Measurements from ENCODE around the gene SAFB2.
"Not testable (repeated sequence)": the region's sequence is repeated elsewhere in the genome, so short reads cannot be mapped to it uniquely, and the experiment has no call there.

The SAFB2 gene

GRCh38 chr19:5621945-5622464 is 571 bp downstream of the SAFB2 start:
- under 1% methylated on average over 35 of the region's 35 CpGs for WGBS
- peak overlapping the region; percentile 94 for H3K27ac ChIP-seq (ENCODE audit: low read depth, low read length)
- no peaks in the 10 kb centered on the region for H3K27me3 ChIP-seq (ENCODE audit: insufficient read depth, low read length)
- H3K36me3 ChIP-seq (ENCODE audit: insufficient read depth, low read length) = peaks cover 64% of the 10 kb centered on the region
- H3K9ac ChIP-seq (ENCODE audit: low read depth, low read length) = peak overlapping the region; percentile 84
- H3K9me3 ChIP-seq (ENCODE audit: insufficient read depth, low read depth, low read length) = no peaks in the 10 kb centered on the region
- peaks cover 14% of the 10 kb centered on the region for H3K4me1 ChIP-seq (ENCODE audit: insufficient read depth, low read length)
- peak overlapping the region; percentile 97 for H3K4me3 ChIP-seq (ENCODE audit: low read length)

GRCh38 chr19:5621311-5621944 is 1.1 kb downstream of the SAFB2 start:
- peak overlapping the region; percentile 97 for H3K4me3 ChIP-seq (ENCODE audit: low read length)
- H3K9me3 ChIP-seq (ENCODE audit: insufficient read depth, low read depth, low read length) = no peaks in the 10 kb centered on the region
- no peak overlapping the region for H3K27ac ChIP-seq (ENCODE audit: low read depth, low read length)
- WGBS = 60% methylated on average over 14 of the region's 14 CpGs
- no peaks in the 10 kb centered on the region for H3K27me3 ChIP-seq (ENCODE audit: insufficient read depth, low read length)
- H3K4me1 ChIP-seq (ENCODE audit: insufficient read depth, low read length) = peaks cover 14% of the 10 kb centered on the region
- H3K36me3 ChIP-seq (ENCODE audit: insufficient read depth, low read length) = peaks cover 64% of the 10 kb centered on the region
- H3K9ac ChIP-seq (ENCODE audit: low read depth, low read length) = peak overlapping the region; percentile 84

- no peaks in the 10 kb centered on the region for H3K27me3 ChIP-seq (ENCODE audit: insufficient read depth, low read length)
- H3K36me3 ChIP-seq (ENCODE audit: insufficient read depth, low read length) = peaks cover 64% of the 10 kb centered on the region
- no peak overlapping the region for H3K27ac ChIP-seq (ENCODE audit: low read depth, low read length)
- 98% methylated on average over 3 of the region's 3 CpGs for WGBS
- H3K4me1 ChIP-seq (ENCODE audit: insufficient read depth, low read length) = peaks cover 5% of the 10 kb centered on the region
- no peak overlapping the region for H3K9ac ChIP-seq (ENCODE audit: low read depth, low read length)
- no peak overlapping the region for H3K4me3 ChIP-seq (ENCODE audit: low read length)
- H3K9me3 ChIP-seq (ENCODE audit: insufficient read depth, low read depth, low read length) = no peaks in the 10 kb centered on the region
Measured at GRCh38 chr19:5619946-5620345, 2.6 kb downstream of the SAFB2 start.

- Histone ChIP-seq H3K4me3 (ENCODE audit: low read length) (no peak overlapping the region), H3K9me3 (ENCODE audit: insufficient read depth, low read depth, low read length) (no peaks in the 10 kb centered on the region), H3K36me3 (ENCODE audit: insufficient read depth, low read length) (peaks cover 75% of the 10 kb centered on the region), H3K9ac (ENCODE audit: low read depth, low read length) (no peak overlapping the region), H3K4me1 (ENCODE audit: insufficient read depth, low read length) (no peaks in the 10 kb centered on the region), H3K27me3 (ENCODE audit: insufficient read depth, low read length) (no peaks in the 10 kb centered on the region), H3K27ac (ENCODE audit: low read depth, low read length) (no peak overlapping the region)
- WGBS = 97% methylated on average over 9 of the region's 9 CpGs
Measured at GRCh38 chr19:5618591-5618990, 4.0 kb downstream of the SAFB2 start.

GRCh38 chr19:5617080-5617479 is 5.5 kb downstream of the SAFB2 start:
- Histone ChIP-seq H3K4me3 (ENCODE audit: low read length) (no peak overlapping the region), H3K9ac (ENCODE audit: low read depth, low read length) (no peak overlapping the region), H3K27ac (ENCODE audit: low read depth, low read length) (no peak overlapping the region), H3K27me3 (ENCODE audit: insufficient read depth, low read length) (no peaks in the 10 kb centered on the region), H3K9me3 (ENCODE audit: insufficient read depth, low read depth, low read length) (no peaks in the 10 kb centered on the region), H3K36me3 (ENCODE audit: insufficient read depth, low read length) (peaks cover 90% of the 10 kb centered on the region), H3K4me1 (ENCODE audit: insufficient read depth, low read length) (no peaks in the 10 kb centered on the region)
- WGBS = 100% methylated on average over 1 of the region's 1 CpG

- no peaks in the 10 kb centered on the region for H3K4me1 ChIP-seq (ENCODE audit: insufficient read depth, low read length)
Measured at GRCh38 chr19:5615756-5616327, 6.7 kb downstream of the SAFB2 start.

GRCh38 chr19:5612891-5613865 is 9.4 kb downstream of the SAFB2 start:
- no peaks in the 10 kb centered on the region for H3K9me3 ChIP-seq (ENCODE audit: insufficient read depth, low read depth, low read length)
- H3K36me3 ChIP-seq (ENCODE audit: insufficient read depth, low read length) = peaks cover 91% of the 10 kb centered on the region
- WGBS = 94% methylated on average over 15 of the region's 15 CpGs
- H3K4me3 ChIP-seq (ENCODE audit: low read length) = no peak overlapping the region
- H3K27ac ChIP-seq (ENCODE audit: low read depth, low read length) = no peak overlapping the region
- no peaks in the 10 kb centered on the region for H3K27me3 ChIP-seq (ENCODE audit: insufficient read depth, low read length)
- no peaks in the 10 kb centered on the region for H3K4me1 ChIP-seq (ENCODE audit: insufficient read depth, low read length)
- no peak overlapping the region for H3K9ac ChIP-seq (ENCODE audit: low read depth, low read length)

More at GRCh38 chr19:5615756-5616327, 6.7 kb downstream of the SAFB2 start:
- H3K27me3 ChIP-seq (ENCODE audit: insufficient read depth, low read length) = no peaks in the 10 kb centered on the region
- no peak overlapping the region for H3K9ac ChIP-seq (ENCODE audit: low read depth, low read length)
- 96% methylated on average over 17 of the region's 17 CpGs for WGBS
- no peak overlapping the region for H3K4me3 ChIP-seq (ENCODE audit: low read length)
- H3K27ac ChIP-seq (ENCODE audit: low read depth, low read length) = no peak overlapping the region
- peaks cover 89% of the 10 kb centered on the region for H3K36me3 ChIP-seq (ENCODE audit: insufficient read depth, low read length)
- no peaks in the 10 kb centered on the region for H3K9me3 ChIP-seq (ENCODE audit: insufficient read depth, low read depth, low read length)

- Histone ChIP-seq H3K9me3 (ENCODE audit: insufficient read depth, low read depth, low read length) (no peaks in the 10 kb centered on the region), H3K4me1 (ENCODE audit: insufficient read depth, low read length) (no peaks in the 10 kb centered on the region), H3K36me3 (ENCODE audit: insufficient read depth, low read length) (peaks cover 89% of the 10 kb centered on the region), H3K27me3 (ENCODE audit: insufficient read depth, low read length) (no peaks in the 10 kb centered on the region), H3K4me3 (ENCODE audit: low read length) (no peak overlapping the region), H3K9ac (ENCODE audit: low read depth, low read length) (no peak overlapping the region), H3K27ac (ENCODE audit: low read depth, low read length) (no peak overlapping the region)
- WGBS = 96% methylated on average over 16 of the region's 16 CpGs
Measured at GRCh38 chr19:5609881-5610448, 12.6 kb downstream of the SAFB2 start.

- 93% methylated on average over 9 of the region's 9 CpGs for WGBS
- H3K4me3 ChIP-seq (ENCODE audit: low read length); H3K4me1 ChIP-seq (ENCODE audit: insufficient read depth, low read length); H3K27me3 ChIP-seq (ENCODE audit: insufficient read depth, low read length); H3K9ac ChIP-seq (ENCODE audit: low read depth, low read length); H3K27ac ChIP-seq (ENCODE audit: low read depth, low read length); H3K9me3 ChIP-seq (ENCODE audit: insufficient read depth, low read depth, low read length): not testable (repeated sequence)
- H3K36me3 ChIP-seq (ENCODE audit: insufficient read depth, low read length) = peaks cover 89% of the 10 kb centered on the region
Measured at GRCh38 chr19:5608766-5609165, 13.8 kb downstream of the SAFB2 start.

- Histone ChIP-seq H3K9ac (ENCODE audit: low read depth, low read length) (no peak overlapping the region), H3K36me3 (ENCODE audit: insufficient read depth, low read length) (peaks cover 89% of the 10 kb centered on the region), H3K9me3 (ENCODE audit: insufficient read depth, low read depth, low read length) (no peaks in the 10 kb centered on the region), H3K4me3 (ENCODE audit: low read length) (no peak overlapping the region), H3K4me1 (ENCODE audit: insufficient read depth, low read length) (no peaks in the 10 kb centered on the region), H3K27ac (ENCODE audit: low read depth, low read length) (no peak overlapping the region), H3K27me3 (ENCODE audit: insufficient read depth, low read length) (no peaks in the 10 kb centered on the region)
- WGBS = 97% methylated on average over 10 of the region's 10 CpGs
Measured at GRCh38 chr19:5608291-5608690, 14.3 kb downstream of the SAFB2 start.

Measured in HUES64 (cell line).